SK-N-SH (cell line): ENCODE data around the gene CASP8. TPM values are rescaled to one million over a fixed set of nuclear protein-coding genes. Genes with fewer than 3 reads are reported as not detected.

ENCODE experiments used
- CTCF ChIA-PET: fragments of 300-600, 350-600 bp; formaldehyde crosslinking; extraction: SDS; loops from one replicate; lab custom pipeline; 2021; lab: Yijun Ruan, JAX
- POLR2A ChIA-PET: fragments of 350-600 bp; sonication (Branson Sonifier 250); formaldehyde crosslinking; extraction: SDS; loops from one replicate; lab custom pipeline; 2020; ENCODE audit warnings: antibody characterized with exemption, inconsistent platforms; lab: Yijun Ruan, JAX
- DNase-seq: peaks from one replicate; pipeline ENCODE4 v3.0.0; 2012
- H2AFZ ChIP-seq: fragments of 200-600 bp; sonication (generic); 2 replicates; pipeline ENCODE4 v1.8.1; 2016; ENCODE audit warnings: antibody characterized with exemption, mild to moderate bottlenecking, low read depth
- H3F3A ChIP-seq: fragments of 200-600 bp; sonication (generic); replicated peaks from 2 replicates; pipeline ENCODE3; 2016; ENCODE audit warnings: antibody characterized with exemption, mild to moderate bottlenecking; ENCODE audit not compliant: insufficient read depth
- H3K27ac ChIP-seq, 2 experiments: fragments of 200-500 bp in 1 of 2; fragments of 200-600 bp in 1 of 2; sonication (Bioruptor generic) in 1 of 2; sonication (generic), shearing (Covaris generic) in 1 of 2; 2 replicates each; pipeline versions ENCODE4 v1.5.1 to v1.6.1; 2014 to 2016; ENCODE audit warnings: low read depth in 2 of 2, inconsistent platforms in 1 of 2, low read length in 1 of 2, mild to moderate bottlenecking in 1 of 2, mixed read lengths in 1 of 2
- H3K27me3 ChIP-seq: fragments of 200-600 bp; sonication (generic), shearing (Covaris generic); 2 replicates; pipeline ENCODE4 v1.6.1; 2016; ENCODE audit warnings: mixed run types; ENCODE audit not compliant: insufficient read depth
- H3K36me3 ChIP-seq, 2 experiments: fragments of 200-500 bp in 1 of 2; fragments of 200-600 bp in 1 of 2; sonication (Bioruptor generic) in 1 of 2; sonication (generic) in 1 of 2; replicated peaks in 1 of 2; 2 replicates each; pipeline versions ENCODE3 to v1.5.1; 2014 to 2016; ENCODE audit warnings: low read length in 1 of 2, mild to moderate bottlenecking in 1 of 2; ENCODE audit not compliant: insufficient read depth in 2 of 2, control insufficient read depth in 1 of 2
- H3K4me1 ChIP-seq, 2 experiments: fragments of 200-500 bp in 1 of 2; fragments of 200-600 bp in 1 of 2; sonication (Bioruptor generic) in 1 of 2; sonication (generic), shearing (Covaris generic) in 1 of 2; 2 replicates each; pipeline versions ENCODE4 v1.5.1 to v1.6.1; 2014 to 2016; ENCODE audit warnings: low read depth in 1 of 2, low read length in 1 of 2, mixed run types in 1 of 2; ENCODE audit not compliant: insufficient read depth in 2 of 2, control insufficient read depth in 1 of 2
- H3K4me2 ChIP-seq: fragments of 200-600 bp; sonication (generic), shearing (Covaris generic); 2 replicates; pipeline ENCODE4 v1.6.1; 2017; ENCODE audit warnings: mixed run types
- H3K4me3 ChIP-seq, 2 experiments: fragments of 200-500 bp in 1 of 2; fragments of 200-600 bp in 1 of 2; sonication (Bioruptor generic) in 1 of 2; sonication (generic), shearing (Covaris generic) in 1 of 2; 2 replicates each; pipeline versions ENCODE4 v1.5.1 to v1.8.1; 2014 to 2016; ENCODE audit warnings: low read depth in 2 of 2, inconsistent platforms in 1 of 2, low read length in 1 of 2, mild to moderate bottlenecking in 1 of 2, mixed read lengths in 1 of 2, moderate library complexity in 1 of 2
- H3K79me2 ChIP-seq: fragments of 200-600 bp; sonication (generic); 2 replicates; pipeline ENCODE4 v1.8.1; 2017; ENCODE audit warnings: mild to moderate bottlenecking; ENCODE audit not compliant: insufficient read depth
- H3K9ac ChIP-seq: fragments of 200-600 bp; sonication (generic); 2 replicates; pipeline ENCODE4 v1.6.1; 2017; ENCODE audit warnings: mixed run types
- H3K9me2 ChIP-seq: fragments of 200-600 bp; sonication (generic); 2 replicates; pipeline ENCODE4 v1.6.1; 2017; ENCODE audit warnings: mixed run types
- H3K9me3 ChIP-seq: fragments of 200-600 bp; sonication (generic); 2 replicates; pipeline ENCODE4 v1.6.1; 2017; ENCODE audit warnings: mixed run types, mild to moderate bottlenecking, moderate library complexity
- H4K20me1 ChIP-seq: fragments of 200-600 bp; sonication (generic); 2 replicates; pipeline ENCODE4 v1.6.1; 2017; ENCODE audit warnings: mild to moderate bottlenecking, mixed run types; ENCODE audit not compliant: insufficient read depth
- CHD2 ChIP-seq: fragments of 150-350 bp; IDR thresholded peaks from 2 replicates; pipeline ENCODE4 v1.6.1; 2018; ENCODE audit warnings: low read length; ENCODE audit not compliant: partially characterized antibody
- FOSL2 ChIP-seq: IDR thresholded peaks from 2 replicates; pipeline ENCODE4 v1.4.0; 2012; ENCODE audit warnings: low read depth, mild to moderate bottlenecking, moderate library complexity, borderline replicate concordance
- FOXJ3 ChIP-seq: sonication (generic); formaldehyde crosslinking; IDR thresholded peaks from 2 replicates; pipeline ENCODE4 v1.5.1; 2020; ENCODE audit warnings: mild to moderate bottlenecking, missing genetic modification reagents
- FOXM1 ChIP-seq: IDR thresholded peaks from 2 replicates; pipeline ENCODE4 v1.4.0; 2012; ENCODE audit warnings: low read depth, mild to moderate bottlenecking
- JUND ChIP-seq: IDR thresholded peaks from 2 replicates; pipeline ENCODE4 v1.4.0; 2012
- NRF1 ChIP-seq: IDR thresholded peaks from 2 replicates; pipeline ENCODE4 v1.6.1; 2012; ENCODE audit warnings: low read depth, mild to moderate bottlenecking, low read length
- RCOR1 ChIP-seq: fragments of 150-350 bp; IDR thresholded peaks from 2 replicates; pipeline ENCODE4 v1.6.1; 2017; ENCODE audit warnings: antibody characterized with exemption, low read length
- TAF1 ChIP-seq: IDR thresholded peaks from 2 replicates; pipeline ENCODE4 v1.6.1; 2012; ENCODE audit warnings: low read depth, mild to moderate bottlenecking, low read length, moderate library complexity, borderline replicate concordance
- TCF12 ChIP-seq: IDR thresholded peaks from 2 replicates; pipeline ENCODE4 v1.4.0; 2012
- WGBS: methylation state at CpG from one replicate; pipeline ENCODE4 v1.1.6; 2017; ENCODE audit warnings: low lambda C conversion rate; 5-methylcytosine and 5-hydroxymethylcytosine counted together
- polyA plus RNA-seq, 3 experiments: library from polyadenylated mRNA; depleted of rRNA; stranded (reverse); fragments of >200 nt; gene quantifications; 2 replicates each; pipeline ENCODE4 v1.2.3, GENCODE V29; 2012
- TF ChIP-seq, protein P1 (sequence below): fragments of 200-600 bp; sonication (generic); IDR thresholded peaks from 2 replicates; pipeline ENCODE4 v1.6.1; 2017; ENCODE audit warnings: antibody characterized with exemption, mild to moderate bottlenecking, moderate library complexity
- TF ChIP-seq, protein P2 (sequence below): fragments of 150-350 bp; IDR thresholded peaks from 2 replicates; pipeline ENCODE4 v1.6.1; 2017; ENCODE audit warnings: antibody characterized with exemption, low read length, low read depth, borderline replicate concordance
- TF ChIP-seq, protein P3 (sequence below): IDR thresholded peaks from 2 replicates; pipeline ENCODE4 v1.4.0; 2012; ENCODE audit warnings: low read depth, borderline replicate concordance

The CASP8 gene
- polyA plus RNA-seq, 1 of the 3 experiments (the other 2 are of a cell fraction), result 13.1 TPM

DNA sequence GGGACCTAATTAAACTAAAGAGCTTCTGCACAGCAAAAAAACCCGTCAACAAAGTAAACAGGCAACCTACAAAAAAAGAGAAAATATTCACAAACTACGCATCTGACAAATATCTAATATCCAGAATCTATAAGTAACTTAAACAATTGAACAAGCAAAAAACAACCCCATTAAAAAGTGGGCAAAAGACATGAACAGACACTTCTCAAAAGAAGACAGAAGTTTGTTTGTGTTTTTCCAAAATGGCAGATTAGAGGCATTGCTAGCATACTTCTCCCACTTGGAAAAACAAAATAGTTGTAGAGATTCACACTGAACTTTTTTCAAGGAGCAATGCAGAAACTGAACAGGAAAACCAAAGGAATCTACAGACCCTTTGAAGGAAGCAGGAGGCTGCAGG, 59.2 kb downstream of the CASP8 start:
- ChIA-PET CTCF (no interaction called here), POLR2A (no interaction called here)
- Histone ChIP-seq H3K9me3 (0 out of 2 replicates have a peak, but pooled peaks cover 7% of the 10 kb centered on the region), H3K27me3 (no peaks in the 10 kb centered on the region), H3K4me2 (no peak overlapping the region), H3K79me2 (no peaks in the 10 kb centered on the region), H3K9ac (no peak overlapping the region), H3K4me3 (no peak overlapping the region), H3K36me3 (peaks cover 0 to 3% of the 10 kb centered on the region in 2 experiments), H4K20me1 (no peaks in the 10 kb centered on the region), H2AFZ (no peak overlapping the region), H3K27ac (no peak overlapping the region), H3K9me2 (no peaks in the 10 kb centered on the region), H3F3A (no peaks in the 10 kb centered on the region), H3K4me1 (no peaks in the 10 kb centered on the region; a peak in 1 of 4 replicates)
- 49% methylated on average over 2 of the region's 2 CpGs for WGBS
- DNase-seq, result no peak
- TF ChIP-seq CHD2, result no peak

DNA sequence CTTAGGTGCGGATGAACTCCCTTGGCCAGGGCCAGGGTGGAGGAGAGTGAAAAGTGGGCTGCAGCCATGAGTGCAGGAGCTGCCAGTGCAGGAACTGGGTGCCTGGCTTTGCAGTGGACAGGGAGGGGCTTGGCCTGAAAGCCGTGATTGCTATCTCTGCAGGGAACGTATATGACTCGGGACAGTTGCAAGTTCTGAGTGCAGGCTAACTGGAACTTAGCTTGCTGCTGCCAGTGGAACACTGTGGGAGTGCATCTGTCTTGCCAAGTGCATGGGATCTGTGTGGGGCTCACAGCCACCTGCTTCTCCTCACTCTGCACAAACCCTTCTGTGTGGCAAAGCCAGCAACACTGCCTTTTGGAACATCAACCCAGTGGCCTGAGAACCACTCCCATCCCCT, 59.9 kb downstream of the CASP8 start:
- no peak overlapping the region for H2AFZ ChIP-seq
- TF ChIP-seq, protein P1, sequence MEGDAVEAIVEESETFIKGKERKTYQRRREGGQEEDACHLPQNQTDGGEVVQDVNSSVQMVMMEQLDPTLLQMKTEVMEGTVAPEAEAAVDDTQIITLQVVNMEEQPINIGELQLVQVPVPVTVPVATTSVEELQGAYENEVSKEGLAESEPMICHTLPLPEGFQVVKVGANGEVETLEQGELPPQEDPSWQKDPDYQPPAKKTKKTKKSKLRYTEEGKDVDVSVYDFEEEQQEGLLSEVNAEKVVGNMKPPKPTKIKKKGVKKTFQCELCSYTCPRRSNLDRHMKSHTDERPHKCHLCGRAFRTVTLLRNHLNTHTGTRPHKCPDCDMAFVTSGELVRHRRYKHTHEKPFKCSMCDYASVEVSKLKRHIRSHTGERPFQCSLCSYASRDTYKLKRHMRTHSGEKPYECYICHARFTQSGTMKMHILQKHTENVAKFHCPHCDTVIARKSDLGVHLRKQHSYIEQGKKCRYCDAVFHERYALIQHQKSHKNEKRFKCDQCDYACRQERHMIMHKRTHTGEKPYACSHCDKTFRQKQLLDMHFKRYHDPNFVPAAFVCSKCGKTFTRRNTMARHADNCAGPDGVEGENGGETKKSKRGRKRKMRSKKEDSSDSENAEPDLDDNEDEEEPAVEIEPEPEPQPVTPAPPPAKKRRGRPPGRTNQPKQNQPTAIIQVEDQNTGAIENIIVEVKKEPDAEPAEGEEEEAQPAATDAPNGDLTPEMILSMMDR, result no peak
- TF ChIP-seq RCOR1 (no peak), TCF12 (no peak), NRF1 (no peak), FOSL2 (no peak), FOXM1 (no peak), JUND (no peak), FOXJ3 (no peak), TAF1 (no peak)
- TF ChIP-seq, protein P2, sequence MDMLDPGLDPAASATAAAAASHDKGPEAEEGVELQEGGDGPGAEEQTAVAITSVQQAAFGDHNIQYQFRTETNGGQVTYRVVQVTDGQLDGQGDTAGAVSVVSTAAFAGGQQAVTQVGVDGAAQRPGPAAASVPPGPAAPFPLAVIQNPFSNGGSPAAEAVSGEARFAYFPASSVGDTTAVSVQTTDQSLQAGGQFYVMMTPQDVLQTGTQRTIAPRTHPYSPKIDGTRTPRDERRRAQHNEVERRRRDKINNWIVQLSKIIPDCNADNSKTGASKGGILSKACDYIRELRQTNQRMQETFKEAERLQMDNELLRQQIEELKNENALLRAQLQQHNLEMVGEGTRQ, result no peak
- TF ChIP-seq, protein P3, sequence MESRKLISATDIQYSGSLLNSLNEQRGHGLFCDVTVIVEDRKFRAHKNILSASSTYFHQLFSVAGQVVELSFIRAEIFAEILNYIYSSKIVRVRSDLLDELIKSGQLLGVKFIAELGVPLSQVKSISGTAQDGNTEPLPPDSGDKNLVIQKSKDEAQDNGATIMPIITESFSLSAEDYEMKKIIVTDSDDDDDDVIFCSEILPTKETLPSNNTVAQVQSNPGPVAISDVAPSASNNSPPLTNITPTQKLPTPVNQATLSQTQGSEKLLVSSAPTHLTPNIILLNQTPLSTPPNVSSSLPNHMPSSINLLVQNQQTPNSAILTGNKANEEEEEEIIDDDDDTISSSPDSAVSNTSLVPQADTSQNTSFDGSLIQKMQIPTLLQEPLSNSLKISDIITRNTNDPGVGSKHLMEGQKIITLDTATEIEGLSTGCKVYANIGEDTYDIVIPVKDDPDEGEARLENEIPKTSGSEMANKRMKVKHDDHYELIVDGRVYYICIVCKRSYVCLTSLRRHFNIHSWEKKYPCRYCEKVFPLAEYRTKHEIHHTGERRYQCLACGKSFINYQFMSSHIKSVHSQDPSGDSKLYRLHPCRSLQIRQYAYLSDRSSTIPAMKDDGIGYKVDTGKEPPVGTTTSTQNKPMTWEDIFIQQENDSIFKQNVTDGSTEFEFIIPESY, result no peak
- CTCF ChIA-PET, result interaction anchor here (1.2 kb wide), 1 partner anchor 10 kb away, joined by 3 read pairs; no protein-coding TSS in a partner anchor
- peaks cover 0 to 3% of the 10 kb centered on the region in 2 experiments for H3K36me3 ChIP-seq
- H3K9me3 ChIP-seq, result 0 out of 2 replicates have a peak, but pooled peaks cover 7% of the 10 kb centered on the region
- no peak for DNase-seq
- no peak overlapping the region for H3K4me3 ChIP-seq
- H3K9ac ChIP-seq, result no peak overlapping the region
- H4K20me1 ChIP-seq, result no peaks in the 10 kb centered on the region
- H3K79me2 ChIP-seq, result no peaks in the 10 kb centered on the region
- no peak overlapping the region for H3K4me2 ChIP-seq
- H3K27ac ChIP-seq, result no peak overlapping the region
- H3F3A ChIP-seq, result no peaks in the 10 kb centered on the region
- no peaks in the 10 kb centered on the region for H3K9me2 ChIP-seq
- no peaks in the 10 kb centered on the region for H3K27me3 ChIP-seq
- POLR2A ChIA-PET, result no interaction called here
- no peaks in the 10 kb centered on the region; a peak in 1 of 4 replicates for H3K4me1 ChIP-seq
- WGBS, result 77% methylated on average over 3 of the region's 4 CpGs
